Activated T-helper 1 cell treated with anti-CD3 and anti-CD28 coated beads, Interleukin-12 subunit alpha, Interleukin-12 subunit beta, Interleukin-2, Interleukin-4 antibody, amounts not matched to agents 30 ng/mL and 10 ng/mL and 1 ng/mL, durations not matched to agents 14 hours and 24 hours and 36 hours (primary cell): ENCODE data around the gene TUBA3D. TPM values are rescaled to one million over a fixed set of nuclear protein-coding genes. Genes with fewer than 3 reads are reported as not detected.
"Not testable (repeated sequence)": the region's sequence is repeated elsewhere in the genome, so short reads cannot be mapped to it uniquely, and the experiment has no call there.

ENCODE experiments used
- DNase-seq: peaks from one replicate; pipeline ENCODE4 v3.0.0; 2021; ENCODE audit warnings: low spot score
- H3K27ac Mint-ChIP-seq: one replicate; pipeline ENCODE4 v1.8.0; 2021; ENCODE audit warnings: mild to moderate bottlenecking, mixed read lengths
- H3K27me3 Mint-ChIP-seq: one replicate; pipeline ENCODE4 v1.8.0; 2022; ENCODE audit warnings: mild to moderate bottlenecking, moderate library complexity, mixed read lengths; ENCODE audit not compliant: insufficient read depth
- H3K36me3 Mint-ChIP-seq: one replicate; pipeline ENCODE4 v1.8.0; 2021; ENCODE audit warnings: low read depth, mixed read lengths
- H3K4me1 Mint-ChIP-seq: one replicate; pipeline ENCODE4 v1.8.0; 2021; ENCODE audit warnings: low read depth, mixed read lengths
- H3K4me3 Mint-ChIP-seq: one replicate; pipeline ENCODE4 v1.8.0; 2021; ENCODE audit warnings: mild to moderate bottlenecking, moderate library complexity, mixed read lengths
- H3K9me3 Mint-ChIP-seq: one replicate; pipeline ENCODE4 v1.8.0; 2021; ENCODE audit warnings: mixed read lengths
- intact Hi-C: fragments of 100-400 bp; cut with micrococcal nuclease; formaldehyde crosslinking; loops from one replicate; pipeline ENCODE4 v1.15.1; 2024
- total RNA-seq: library from RNA; stranded (reverse); gene quantifications from 2 replicates; pipeline ENCODE4 v1.2.3, GENCODE V29; 2022

The TUBA3D gene
- total RNA-seq, 1 donor from 2014 or later = not detected

GRCh38 chr2:131521961-131522781 lies 46.3 kb downstream of the TUBA3D start:
- intact Hi-C loops = no loop called here
- Mint-ChIP-seq H3K4me1 (peaks cover under 1% of the 10 kb centered on the region), H3K4me3 (no peak overlapping the region), H3K9me3 (no peaks in the 10 kb centered on the region), H3K36me3 (peaks cover 9% of the 10 kb centered on the region), H3K27ac (no peak overlapping the region), H3K27me3 (peaks cover 1% of the 10 kb centered on the region)
- no peak for DNase-seq

GRCh38 chr2:131525256-131525655 lies 49.3 kb downstream of the TUBA3D start:
- not testable (repeated sequence) for H3K27me3 Mint-ChIP-seq, H3K4me3 Mint-ChIP-seq, DNase-seq, H3K36me3 Mint-ChIP-seq, H3K9me3 Mint-ChIP-seq, H3K27ac Mint-ChIP-seq
- peaks cover 13% of the 10 kb centered on the region for H3K4me1 Mint-ChIP-seq
- intact Hi-C loops = loop anchor here (5.0 kb wide), 1 partner anchor 113 kb away; no protein-coding TSS in a partner anchor

- intact Hi-C loops = loop anchor here (1.0 to 5.0 kb wide), 2 partner anchors 35 to 115 kb away; partner anchors contain the start of gene MZT2A
These were observed 51.4 kb downstream of the TUBA3D start, which contains the start of gene CCDC74A for GRCh38 chr2:131527131-131528001. Gene CCDC74A (plus strand): TSS chr2:131527888. CDS start chr2:131527971, 83 bp downstream.

GRCh38 chr2:131528981-131529863 lies 53.3 kb downstream of the TUBA3D start:
- peak overlapping the region; percentile 44 for H3K27ac Mint-ChIP-seq
- DNase-seq, H3K36me3 Mint-ChIP-seq, H3K9me3 Mint-ChIP-seq, H3K27me3 Mint-ChIP-seq: not testable (repeated sequence)
- peak overlapping the region; percentile 60 for H3K4me3 Mint-ChIP-seq
- H3K4me1 Mint-ChIP-seq = peaks cover 13% of the 10 kb centered on the region
- intact Hi-C loops = loop anchor here (5.0 kb wide), 1 partner anchor 117 kb away; no protein-coding TSS in a partner anchor

More at GRCh38 chr2:131527131-131528001, 51.4 kb downstream of the TUBA3D start, which contains the start of gene CCDC74A:
- H3K27me3 Mint-ChIP-seq, H3K36me3 Mint-ChIP-seq, H3K9me3 Mint-ChIP-seq: not testable (repeated sequence)
- H3K27ac Mint-ChIP-seq = peak within 1 kb of the TSS; percentile 68
- peak; percentile 81 for DNase-seq
- peak within 1 kb of the TSS; percentile 84 for H3K4me3 Mint-ChIP-seq
- peaks cover 13% of the 10 kb centered on the region for H3K4me1 Mint-ChIP-seq

- not testable (repeated sequence) for H3K27ac Mint-ChIP-seq, DNase-seq, H3K36me3 Mint-ChIP-seq, H3K27me3 Mint-ChIP-seq, H3K4me3 Mint-ChIP-seq, H3K9me3 Mint-ChIP-seq
- intact Hi-C loops = loop anchor here (5.0 kb wide), 1 partner anchor 118 kb away; no protein-coding TSS in a partner anchor
- peaks cover 13% of the 10 kb centered on the region for H3K4me1 Mint-ChIP-seq
These were observed 54.0 kb downstream of the TUBA3D start for GRCh38 chr2:131529864-131530445.

GRCh38 chr2:131530626-131531344 lies 54.9 kb downstream of the TUBA3D start:
- peaks cover 13% of the 10 kb centered on the region for H3K4me1 Mint-ChIP-seq
- H3K27ac Mint-ChIP-seq, H3K9me3 Mint-ChIP-seq, intact Hi-C loops, H3K36me3 Mint-ChIP-seq, DNase-seq, H3K27me3 Mint-ChIP-seq, H3K4me3 Mint-ChIP-seq: not testable (repeated sequence)

- H3K9me3 Mint-ChIP-seq, H3K4me3 Mint-ChIP-seq, H3K27me3 Mint-ChIP-seq, H3K36me3 Mint-ChIP-seq, H3K27ac Mint-ChIP-seq, DNase-seq, intact Hi-C loops: not testable (repeated sequence)
- H3K4me1 Mint-ChIP-seq = peaks cover 13% of the 10 kb centered on the region
These were observed 55.7 kb downstream of the TUBA3D start for GRCh38 chr2:131531547-131532185.

Other genes starting within 250 kb of the TUBA3D start
- gene RAB6D, start 112.0 kb upstream of the TUBA3D start, total RNA-seq = not detected in 2 replicates
- gene MZT2A, start 16.3 kb downstream of the TUBA3D start, total RNA-seq = 101 and 110 TPM in 2 replicates
- 1.4 and 1.6 TPM in 2 replicates for gene CCDC74A, start 51.8 kb downstream of the TUBA3D start, total RNA-seq